ENCODE data around the gene TNFSF13B.
"Not testable (repeated sequence)": the region's sequence is repeated elsewhere in the genome, so short reads cannot be mapped to it uniquely, and the experiment has no call there.

Gene TNFSF13B, protein sequence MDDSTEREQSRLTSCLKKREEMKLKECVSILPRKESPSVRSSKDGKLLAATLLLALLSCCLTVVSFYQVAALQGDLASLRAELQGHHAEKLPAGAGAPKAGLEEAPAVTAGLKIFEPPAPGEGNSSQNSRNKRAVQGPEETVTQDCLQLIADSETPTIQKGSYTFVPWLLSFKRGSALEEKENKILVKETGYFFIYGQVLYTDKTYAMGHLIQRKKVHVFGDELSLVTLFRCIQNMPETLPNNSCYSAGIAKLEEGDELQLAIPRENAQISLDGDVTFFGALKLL

DNA sequence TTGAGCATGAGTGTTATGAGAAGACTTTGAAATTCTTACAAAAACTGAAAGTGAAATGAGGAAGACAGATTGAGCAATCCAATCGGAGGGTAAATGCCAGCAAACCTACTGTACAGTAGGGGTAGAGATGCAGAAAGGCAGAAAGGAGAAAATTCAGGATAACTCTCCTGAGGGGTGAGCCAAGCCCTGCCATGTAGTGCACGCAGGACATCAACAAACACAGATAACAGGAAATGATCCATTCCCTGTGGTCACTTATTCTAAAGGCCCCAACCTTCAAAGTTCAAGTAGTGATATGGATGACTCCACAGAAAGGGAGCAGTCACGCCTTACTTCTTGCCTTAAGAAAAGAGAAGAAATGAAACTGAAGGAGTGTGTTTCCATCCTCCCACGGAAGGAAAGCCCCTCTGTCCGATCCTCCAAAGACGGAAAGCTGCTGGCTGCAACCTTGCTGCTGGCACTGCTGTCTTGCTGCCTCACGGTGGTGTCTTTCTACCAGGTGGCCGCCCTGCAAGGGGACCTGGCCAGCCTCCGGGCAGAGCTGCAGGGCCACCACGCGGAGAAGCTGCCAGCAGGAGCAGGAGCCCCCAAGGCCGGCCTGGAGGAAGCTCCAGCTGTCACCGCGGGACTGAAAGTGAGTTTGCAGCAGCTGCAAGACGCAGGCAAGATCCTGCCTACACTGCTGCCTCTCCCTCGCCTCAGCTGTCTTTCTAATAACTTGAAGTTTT is at the start of gene TNFSF13B:
Gene TNFSF13B (plus strand): TSS at position 118 of the 728 bp plus-strand sequence. CDS start 178 bp downstream, at position 296.
- no peak for DNase-seq (ENCODE audit: low spot score)

DNA sequence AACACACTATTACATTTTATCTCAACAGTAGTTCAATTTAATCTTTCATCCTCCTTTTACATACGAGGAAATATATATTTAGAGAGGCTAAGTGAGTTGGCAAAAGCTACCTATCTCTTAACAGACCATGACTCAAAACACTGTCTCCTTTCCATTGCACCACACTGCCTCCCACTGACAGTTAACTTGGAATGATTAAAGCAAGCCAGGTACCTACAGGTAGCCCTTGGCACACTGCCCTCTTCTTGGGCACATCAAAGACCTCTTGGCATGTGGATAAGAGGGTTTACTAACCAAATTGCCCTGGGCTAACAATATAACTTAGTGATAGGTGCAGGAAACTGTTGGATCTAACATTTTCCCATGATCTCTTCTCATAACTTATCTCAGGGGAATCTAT is 49.5 kb upstream of the TNFSF13B start:
- DNase-seq (ENCODE audit: low spot score), result no peak

DNA sequence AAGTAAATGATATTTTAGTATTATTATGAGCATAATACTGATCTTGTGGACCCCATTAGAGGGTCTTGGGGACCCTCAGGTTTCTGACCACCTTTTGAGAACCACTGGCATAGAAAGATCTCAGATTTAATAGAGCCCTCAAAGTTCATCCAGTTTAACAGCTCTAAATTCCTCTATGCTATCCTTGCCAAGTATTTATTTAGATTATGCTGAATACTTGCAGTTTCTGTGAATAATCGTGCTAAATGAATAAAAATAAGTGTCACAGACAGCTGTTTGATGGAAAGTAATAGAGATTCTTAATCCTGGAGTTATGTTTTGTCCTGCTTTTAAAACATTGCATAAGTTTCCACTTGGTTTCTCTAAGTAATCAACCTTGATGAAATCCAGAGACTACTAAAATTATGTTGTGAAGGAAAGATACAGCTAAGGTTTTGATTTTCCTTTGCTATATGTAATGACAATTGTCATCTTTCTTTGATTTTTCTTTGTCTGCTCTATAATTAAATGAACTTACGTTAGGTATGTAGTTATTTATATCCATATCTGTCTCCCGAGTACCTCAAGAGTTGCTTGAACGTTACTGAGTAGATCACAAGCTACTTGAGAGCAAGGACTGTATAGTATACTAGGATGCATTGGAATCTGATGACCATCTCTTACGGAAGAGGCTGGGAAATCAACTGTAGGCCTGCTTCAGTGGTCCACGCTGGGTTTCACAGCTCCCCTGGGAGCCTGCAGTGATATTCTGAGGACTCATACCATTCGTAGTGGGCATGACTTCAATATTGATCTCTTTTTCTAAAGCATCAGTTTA is 45.6 kb upstream of the TNFSF13B start:
- no peak for DNase-seq (ENCODE audit: low spot score)

DNA sequence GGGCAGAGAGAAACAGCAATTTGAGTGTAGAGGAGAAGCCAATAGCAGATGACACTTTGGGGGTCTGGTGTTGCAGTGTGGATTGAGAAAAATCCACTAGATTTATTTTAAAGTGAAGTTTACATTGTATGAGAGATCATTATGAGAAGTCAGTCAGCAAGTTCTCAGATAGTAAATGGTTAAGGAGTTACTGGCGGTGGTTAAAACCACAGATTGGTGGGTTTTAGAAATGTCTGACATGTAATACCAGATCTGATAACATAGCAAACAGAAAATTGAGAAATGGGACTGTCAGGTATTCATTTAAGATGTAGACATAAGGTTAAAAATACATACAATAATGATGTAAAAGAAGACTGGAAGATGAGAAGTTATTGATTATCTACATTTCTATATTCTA is 44.1 kb upstream of the TNFSF13B start:
- DNase-seq (ENCODE audit: low spot score), result no peak

DNA sequence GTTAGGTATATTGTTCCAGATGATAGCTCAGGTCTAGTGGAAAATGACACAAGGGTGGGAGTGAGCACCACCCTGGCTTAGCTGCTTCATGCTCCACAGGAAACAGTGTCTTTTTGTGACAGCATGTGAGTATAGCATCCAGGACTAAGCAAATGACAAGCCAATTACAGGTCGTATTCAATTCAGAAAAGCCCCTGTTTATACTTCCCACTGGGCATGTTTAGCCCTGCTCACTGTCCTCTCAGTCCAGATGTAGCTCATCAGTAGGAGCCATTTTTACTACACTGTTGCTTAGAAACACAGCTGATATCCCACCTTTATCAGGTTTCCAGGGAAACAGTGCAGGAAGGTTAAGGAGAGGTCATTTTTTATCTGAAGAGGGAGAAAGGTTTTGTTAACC is 43.3 kb upstream of the TNFSF13B start:
- no peak for DNase-seq (ENCODE audit: low spot score)

DNA sequence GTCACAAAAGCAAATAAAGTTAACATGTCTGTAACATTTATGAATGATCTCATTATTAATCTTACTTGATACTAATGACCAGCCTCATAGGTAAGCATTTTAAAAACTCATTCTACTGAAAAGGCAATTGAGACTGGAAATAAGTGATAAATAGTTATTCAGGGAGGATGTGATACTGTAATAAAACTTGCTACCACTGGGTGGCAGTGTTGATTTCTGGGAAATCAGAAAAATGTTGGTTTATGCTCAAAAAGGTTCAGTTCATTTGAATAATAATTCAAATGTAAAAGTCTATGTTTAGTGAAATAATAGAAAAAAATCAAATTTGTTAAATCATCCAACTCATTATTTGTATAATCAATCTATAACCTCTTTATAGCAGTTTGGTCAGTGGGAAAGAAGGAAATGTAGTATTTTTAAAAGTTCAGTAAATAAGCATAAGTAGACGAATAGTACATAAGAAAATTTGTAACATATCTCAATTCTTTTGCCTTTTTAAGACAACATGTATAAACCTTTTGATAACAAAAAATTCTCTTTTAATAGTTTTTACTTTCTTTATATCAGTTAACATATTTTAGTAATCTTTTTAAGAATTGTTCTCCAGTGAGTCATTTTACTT is 41.8 kb upstream of the TNFSF13B start:
- peak; percentile 64 for DNase-seq (ENCODE audit: low spot score)

DNA sequence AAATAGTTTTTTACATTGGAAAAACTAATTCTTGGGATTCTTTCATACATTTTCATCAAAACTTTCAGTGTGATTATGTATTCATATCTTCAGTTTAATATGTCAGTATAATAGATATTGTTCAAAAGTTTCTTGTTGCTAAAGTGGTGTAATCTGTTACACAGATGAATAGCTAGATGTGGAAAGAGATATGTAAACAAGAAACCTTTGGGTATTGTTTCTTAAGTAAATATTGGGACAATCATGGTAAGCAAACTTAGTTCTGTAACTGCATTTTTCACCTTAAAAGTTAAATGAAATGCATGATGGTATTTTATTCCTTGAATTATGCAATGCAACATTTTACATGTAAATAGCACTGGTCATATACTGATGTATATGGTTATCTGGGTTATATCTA is 39.1 kb upstream of the TNFSF13B start:
- DNase-seq (ENCODE audit: low spot score), result no peak

DNA sequence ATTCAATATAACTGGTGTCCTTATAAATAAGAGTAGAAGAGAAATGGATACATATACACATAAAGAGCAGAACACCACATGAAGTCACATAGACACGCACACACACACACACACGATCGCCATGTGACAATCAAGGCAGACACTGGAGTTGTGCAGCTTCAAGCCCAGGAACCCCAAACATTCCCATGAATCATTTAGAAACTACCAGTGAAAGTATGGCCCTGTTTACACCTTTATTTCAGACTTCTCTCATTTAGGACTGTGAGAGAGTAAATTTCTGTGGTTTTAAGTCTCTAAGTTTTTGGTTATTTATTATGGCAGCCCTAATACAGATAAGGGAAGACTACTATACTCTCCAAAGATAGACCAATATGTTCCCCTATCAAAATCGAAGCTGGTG is 20.4 kb upstream of the TNFSF13B start:
- DNase-seq (ENCODE audit: low spot score), result no peak

DNA sequence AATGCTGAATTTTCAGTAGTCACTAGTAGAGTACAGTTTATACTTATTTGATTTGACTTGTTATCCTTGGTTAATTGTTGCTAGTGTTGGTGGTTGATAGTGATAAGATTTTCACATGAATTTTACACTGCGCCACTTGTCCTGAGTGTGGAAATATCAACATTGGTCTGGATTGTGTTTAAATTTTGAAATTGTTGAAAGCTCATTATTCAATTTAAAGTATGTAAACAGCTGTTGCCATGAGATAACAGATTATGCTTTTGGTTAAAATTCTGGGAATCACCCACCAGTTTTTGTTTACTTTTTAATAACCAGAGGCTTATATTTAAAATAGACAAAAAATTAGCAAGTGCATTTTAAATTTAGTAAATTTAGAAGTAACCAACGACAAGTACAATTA is 12.3 kb upstream of the TNFSF13B start:
- DNase-seq (ENCODE audit: low spot score), result no peak

DNA sequence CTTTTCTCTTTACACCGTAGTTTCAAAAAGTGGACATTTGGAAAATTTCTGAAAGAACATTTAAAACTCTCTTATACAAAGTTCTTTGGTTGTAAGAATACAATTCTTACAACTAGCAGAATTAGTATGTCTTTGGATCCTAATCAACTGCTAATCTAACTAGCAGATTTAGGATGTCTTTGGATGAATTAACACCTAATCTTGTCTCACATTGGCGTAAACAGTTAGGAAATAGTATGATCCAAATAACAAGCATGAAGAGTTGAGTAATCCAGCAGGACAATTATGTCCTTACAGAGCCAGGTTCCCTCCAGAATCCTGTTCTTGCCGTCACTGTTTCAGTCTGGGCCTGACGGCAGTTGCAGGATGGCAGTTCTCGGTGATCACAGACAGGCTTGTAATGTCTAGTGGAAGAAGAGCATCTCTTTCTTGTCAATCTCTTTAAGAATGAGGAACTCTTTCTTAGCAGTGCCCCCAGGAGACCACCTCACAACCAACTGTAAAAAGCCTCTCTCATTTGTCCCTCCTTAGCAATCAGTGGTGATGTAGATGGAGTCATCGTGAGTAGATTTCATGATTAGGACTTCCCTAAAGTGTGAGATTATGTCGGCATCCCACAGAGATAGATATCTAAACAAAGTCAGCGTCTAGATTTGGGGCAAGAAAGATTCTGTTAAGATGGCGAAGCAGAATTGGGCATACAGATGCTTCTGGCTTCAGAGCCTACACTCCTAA is 5.7 kb upstream of the TNFSF13B start:
- DNase-seq (ENCODE audit: low spot score), result no peak

DNA sequence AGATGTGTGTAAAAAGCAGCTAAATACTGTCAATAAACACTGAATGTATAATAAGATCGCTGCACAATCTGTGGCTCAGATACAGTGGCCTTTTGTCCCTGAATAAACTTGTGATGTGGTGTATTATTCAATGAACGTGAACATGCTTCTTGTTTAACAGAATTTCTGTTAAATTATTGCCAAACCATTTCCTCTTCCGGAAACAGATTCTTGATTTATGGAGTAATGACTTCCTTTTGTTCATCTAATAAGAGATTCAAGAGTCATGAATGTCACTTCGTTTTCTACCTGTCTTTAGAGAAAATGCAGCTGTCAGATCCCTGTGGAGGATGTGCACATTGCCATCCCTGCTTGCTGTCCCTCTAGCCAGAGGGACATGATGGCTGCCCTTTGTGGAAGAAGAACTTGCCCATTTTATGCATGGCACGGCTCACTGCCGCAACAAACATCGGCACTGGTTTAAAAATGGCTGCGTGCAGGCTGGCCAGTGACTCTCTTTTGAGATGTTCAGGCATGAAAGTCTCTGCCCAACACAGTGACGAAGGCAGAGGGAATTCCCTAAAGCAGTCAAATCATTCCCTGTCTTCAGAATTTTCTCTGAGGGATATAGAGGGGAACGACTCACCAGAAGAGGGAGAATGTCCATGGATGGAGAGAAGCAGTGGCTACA is 3.1 kb upstream of the TNFSF13B start:
- DNase-seq (ENCODE audit: low spot score), result no peak

DNA sequence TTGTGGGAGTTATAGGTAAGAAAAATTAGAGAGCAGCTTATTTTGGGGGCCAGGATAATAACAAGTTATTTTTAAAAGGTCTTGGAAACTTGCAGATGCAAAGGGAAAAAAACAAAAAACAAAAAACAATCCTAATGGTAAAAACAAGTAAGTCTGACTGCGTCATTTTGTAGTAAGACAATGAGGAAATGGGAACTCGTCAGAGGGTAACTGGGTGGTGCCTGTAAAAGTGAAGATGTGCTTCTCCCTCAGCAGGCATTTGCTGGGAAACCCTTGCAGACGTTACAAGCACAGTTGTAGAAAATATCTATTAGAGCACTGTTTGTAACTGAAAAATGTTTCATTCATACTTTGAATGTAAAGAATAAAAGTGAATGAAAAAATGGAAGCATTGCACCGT is 2.2 kb upstream of the TNFSF13B start:
- no peak for DNase-seq (ENCODE audit: low spot score)

DNA sequence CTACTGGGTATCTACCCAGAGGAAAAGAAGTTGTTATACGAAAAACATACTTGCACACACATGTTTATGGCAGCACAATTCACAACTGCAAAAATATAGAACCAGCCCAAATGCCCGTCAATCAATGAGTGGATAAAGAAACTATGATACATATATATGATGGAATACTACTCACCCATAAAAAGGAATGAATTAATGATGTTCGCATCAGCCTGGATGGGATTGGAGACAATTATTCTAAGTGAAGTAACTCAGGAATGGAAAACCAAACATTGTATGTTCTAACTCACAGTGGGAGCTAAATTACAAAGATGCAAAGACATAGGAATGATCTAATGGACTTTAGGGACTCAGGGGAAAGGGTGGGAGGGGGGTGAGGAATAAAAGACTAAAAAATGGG is 1.7 kb upstream of the TNFSF13B start:
- not testable (repeated sequence) for DNase-seq (ENCODE audit: low spot score)

DNA sequence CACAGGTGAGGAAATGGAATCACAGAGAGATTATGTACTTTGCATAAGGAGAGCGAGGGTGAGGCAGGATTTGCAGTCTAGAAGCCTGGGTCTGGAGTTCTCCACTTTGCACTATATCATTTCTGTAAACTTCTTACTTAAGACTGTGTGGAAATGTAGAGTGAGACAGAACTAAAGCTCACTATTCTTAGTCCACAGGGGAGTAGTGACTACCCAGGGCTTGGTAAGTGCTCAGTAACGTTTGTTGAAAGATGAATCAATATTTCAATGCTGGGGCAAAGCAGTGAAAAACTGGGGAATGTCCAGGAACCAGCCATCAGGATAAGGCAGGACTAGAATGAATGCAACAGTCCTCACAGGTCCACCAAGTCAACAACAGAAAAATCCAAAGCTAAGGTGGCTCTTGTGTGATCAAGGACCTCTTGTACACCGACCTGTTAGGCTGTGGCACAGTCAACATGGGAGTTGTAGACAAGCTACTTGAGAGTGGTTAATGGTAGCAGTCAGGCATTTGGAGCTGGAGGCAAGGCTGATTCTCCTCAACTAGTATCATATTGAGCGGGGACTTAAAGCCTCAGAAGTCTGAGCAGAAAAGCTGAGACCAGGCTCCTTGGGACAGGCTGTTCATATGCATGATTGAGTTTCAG is 929 bp upstream of the TNFSF13B start:
- no peak for DNase-seq (ENCODE audit: low spot score)

DNA sequence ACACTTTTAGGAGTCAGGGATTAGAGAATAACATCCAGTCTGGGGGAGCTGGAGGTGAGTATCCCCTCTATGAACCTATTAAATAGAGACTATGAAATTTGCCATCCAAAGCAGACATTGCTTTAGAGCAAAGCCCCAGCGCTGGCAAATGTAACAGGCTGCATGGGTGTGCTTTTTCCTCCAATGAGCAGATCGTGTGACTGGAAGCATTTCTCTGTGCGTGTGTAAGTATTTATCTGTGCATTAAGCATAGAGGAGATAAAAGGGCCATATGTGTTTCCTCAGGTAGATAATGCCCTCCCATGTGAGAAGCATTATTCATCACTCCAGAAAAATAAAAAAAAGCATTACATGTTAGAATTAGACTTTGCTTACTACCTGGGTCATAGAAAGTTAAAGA is 924 bp downstream of the TNFSF13B start:
- DNase-seq (ENCODE audit: low spot score), result no peak

DNA sequence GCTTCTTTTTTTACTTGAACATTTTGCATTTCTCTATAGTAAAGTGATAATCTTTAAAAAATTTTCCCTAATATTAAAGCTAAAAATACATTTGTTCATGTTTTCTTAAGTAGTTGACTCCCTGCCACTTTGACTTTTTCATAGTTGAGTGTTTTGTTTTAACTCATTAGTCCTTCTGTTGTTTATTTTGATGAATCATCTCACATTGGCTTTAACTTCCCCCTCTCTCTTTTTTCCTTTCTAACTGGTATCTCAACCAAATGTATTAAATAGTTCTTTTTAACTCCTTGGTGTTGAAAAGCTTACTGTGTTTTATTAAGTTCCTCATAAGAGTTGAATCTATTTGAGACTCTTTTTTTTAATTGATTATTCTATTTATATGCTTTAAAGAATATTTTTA is 2.8 kb downstream of the TNFSF13B start:
- DNase-seq (ENCODE audit: low spot score), result no peak

DNA sequence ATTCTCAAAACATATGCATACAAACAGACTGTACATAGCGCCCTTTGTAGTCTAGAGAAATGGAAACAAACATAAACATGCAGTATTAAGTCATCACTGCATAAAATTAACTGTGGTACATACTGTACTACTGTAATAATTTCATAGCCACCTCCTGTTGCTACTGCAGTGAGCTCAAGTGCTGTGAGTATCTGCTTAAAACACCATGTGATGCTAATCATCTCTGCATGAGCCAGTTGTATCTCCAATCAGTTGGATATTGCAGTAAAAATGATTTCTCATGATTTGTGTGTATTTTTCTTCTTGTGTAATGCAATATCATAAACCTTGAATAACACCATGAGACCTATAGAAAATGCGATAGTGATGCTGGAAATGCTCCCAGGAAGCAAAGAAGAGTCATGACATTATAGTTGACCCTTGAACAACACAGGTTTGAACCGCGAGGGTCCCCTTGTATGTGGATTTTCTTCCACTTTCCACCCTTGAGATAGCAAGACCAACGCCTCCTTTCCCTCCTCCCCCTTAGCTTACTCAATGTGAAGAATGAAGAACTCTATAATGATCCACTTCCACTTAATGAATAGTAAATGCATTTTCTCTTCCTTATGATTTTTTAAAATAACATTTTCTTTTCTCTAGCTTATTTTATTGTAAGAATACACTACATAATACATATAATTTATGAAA is 4.1 kb downstream of the TNFSF13B start:
- DNase-seq (ENCODE audit: low spot score), result no peak

DNA sequence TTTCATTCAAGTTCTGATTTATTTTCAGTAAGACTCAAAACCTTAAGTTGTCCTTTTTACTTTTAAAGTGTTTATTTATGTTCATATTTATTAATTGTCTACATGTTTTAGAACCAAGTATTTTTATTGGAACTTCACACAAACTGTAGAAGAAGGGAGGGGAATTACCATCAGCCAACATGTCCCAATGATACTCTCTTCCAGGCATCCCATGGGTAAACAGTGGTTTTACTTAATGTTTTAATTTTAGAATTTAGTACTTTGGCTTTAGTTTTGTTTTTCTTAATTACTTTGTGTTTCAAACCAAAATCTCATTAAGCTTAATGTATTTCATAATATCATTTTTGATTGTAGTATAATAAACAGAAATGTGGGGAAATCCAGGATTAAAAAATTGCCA is 5.2 kb downstream of the TNFSF13B start:
- DNase-seq (ENCODE audit: low spot score), result no peak

DNA sequence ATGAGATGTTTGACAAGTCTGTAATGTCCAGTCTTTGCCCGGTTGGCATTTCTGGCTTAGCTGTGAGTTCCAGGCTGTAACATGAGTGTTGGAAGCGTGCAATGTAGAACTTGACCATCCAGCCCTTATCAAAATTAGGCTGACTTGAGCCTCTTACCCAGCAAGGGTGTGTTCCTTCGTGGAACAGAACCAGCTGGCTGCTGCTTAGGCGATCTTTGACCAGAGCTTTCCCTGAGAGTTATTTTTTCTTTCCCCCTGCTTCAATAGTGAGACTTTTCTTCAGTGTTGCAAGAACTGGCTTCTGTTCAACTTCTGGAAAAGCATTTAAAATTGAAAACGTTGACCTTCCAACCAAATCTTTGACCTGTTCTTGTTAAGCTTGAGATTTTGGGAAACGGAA is 6.5 kb downstream of the TNFSF13B start:
- no peak for DNase-seq (ENCODE audit: low spot score)

DNA sequence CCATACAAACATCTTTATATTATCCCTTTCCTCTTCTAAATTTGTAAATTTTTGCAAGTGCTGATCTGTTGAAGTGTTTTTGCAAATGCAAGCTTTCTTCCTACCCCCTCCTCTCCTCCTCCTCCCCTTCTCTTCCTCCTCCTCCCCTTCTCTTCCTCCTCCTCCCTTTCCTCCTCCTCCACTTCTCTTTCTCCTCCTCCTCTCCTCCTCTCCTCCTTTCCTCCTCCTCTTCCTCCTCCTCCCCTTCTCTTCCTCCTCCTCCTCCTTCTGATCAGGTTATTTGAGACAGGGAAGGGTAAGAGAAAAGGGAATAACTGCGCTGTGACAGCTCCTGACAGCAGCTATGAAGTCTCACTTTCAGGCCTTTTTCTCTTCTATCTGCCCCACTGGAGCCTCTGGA is 8.9 kb downstream of the TNFSF13B start:
- no peak for DNase-seq (ENCODE audit: low spot score)

Measured in hematopoietic multipotent progenitor cell treated with erythropoietin and hydrocortisone succinate and interleukin-3 and kit ligand, for 15 days (in vitro differentiated cells).